HG03354 (cell line): ENCODE data around the gene JAML.

Experiments
- ATAC-seq: cut with Tn5 transposase; IDR thresholded peaks from one replicate; pipeline ENCODE4 v1.9.1; 2021; ENCODE audit warnings: mild to moderate bottlenecking; ENCODE audit not compliant: unreplicated experiment, poor library complexity, severe bottlenecking

The JAML gene, protein sequence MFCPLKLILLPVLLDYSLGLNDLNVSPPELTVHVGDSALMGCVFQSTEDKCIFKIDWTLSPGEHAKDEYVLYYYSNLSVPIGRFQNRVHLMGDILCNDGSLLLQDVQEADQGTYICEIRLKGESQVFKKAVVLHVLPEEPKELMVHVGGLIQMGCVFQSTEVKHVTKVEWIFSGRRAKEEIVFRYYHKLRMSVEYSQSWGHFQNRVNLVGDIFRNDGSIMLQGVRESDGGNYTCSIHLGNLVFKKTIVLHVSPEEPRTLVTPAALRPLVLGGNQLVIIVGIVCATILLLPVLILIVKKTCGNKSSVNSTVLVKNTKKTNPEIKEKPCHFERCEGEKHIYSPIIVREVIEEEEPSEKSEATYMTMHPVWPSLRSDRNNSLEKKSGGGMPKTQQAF

DNA sequence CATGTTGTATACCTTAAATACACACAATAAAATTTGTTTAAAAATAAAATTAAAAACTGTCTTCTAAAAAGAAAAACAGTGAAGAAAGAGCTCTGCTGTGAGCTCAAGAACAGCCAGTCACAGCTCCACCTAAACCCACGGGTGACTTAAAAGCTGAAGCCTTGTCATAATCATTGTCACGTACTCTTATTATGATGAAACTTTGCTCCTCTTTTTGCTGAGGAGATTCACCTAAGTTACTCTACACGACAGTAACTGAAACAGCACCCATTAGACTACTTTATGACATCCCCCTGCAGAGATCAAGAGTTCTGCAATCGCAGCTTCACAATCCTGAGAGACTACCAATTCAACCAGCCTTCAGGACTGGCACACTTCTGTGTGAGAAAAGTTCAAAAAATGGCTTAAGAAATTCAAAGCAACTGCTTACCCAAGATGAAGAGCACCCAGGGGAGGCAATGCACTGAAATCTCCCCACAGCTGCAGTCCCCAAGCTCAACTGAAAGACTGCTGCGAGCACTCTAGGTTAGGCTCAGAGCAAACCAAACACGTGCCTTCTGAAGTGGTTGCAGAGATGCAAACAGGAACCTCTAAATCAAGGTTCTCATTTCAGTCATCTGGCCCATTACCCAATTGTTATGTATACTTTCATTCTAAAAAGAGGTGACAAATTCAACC, at the start of gene JAML:
TSS of gene JAML (minus strand) at position 501 of the 678 bp plus-strand sequence. CDS start 10,145 bp downstream, outside the sequence.
- ATAC-seq: no peak

DNA sequence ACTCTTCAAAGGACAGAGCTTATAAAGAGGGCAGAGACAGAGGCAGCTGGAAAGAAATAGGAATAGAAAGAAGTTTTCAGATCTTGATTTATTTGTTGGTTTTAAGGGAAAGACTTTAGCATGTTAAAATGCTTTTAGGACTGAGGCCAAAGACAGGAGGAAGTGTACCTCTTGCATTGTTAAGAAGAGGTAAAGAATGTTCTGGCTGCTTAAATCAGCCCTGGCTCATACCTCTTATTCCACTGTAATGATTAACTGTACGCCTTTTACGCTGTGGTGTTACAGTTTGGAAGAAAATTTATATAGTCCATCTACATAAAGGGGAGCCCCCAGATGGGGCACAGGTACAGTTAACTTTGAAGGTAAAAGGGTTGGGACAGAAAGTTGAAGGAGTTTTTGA, 49.4 kb upstream of the JAML start:
- ATAC-seq: no peak

DNA sequence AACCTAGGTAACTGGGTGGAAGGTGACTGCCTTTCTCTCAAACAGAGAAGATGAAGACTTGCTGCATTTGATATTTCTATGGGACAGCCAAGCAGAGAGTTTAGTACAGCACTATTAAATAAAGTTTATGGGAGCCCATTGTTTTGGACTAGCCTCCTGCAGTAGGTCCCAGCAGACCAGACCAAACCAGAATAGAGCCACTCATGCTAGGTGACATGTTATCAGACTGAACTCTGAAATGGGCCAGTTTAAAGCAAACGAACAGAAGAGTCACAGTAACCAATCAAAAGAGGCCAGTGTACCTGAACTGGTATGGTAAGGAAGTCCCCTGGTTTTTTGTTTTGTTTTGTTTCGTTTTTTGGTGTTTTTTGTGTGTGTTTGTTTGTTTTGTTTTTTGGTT, 47.2 kb upstream of the JAML start:
- no peak for ATAC-seq

DNA sequence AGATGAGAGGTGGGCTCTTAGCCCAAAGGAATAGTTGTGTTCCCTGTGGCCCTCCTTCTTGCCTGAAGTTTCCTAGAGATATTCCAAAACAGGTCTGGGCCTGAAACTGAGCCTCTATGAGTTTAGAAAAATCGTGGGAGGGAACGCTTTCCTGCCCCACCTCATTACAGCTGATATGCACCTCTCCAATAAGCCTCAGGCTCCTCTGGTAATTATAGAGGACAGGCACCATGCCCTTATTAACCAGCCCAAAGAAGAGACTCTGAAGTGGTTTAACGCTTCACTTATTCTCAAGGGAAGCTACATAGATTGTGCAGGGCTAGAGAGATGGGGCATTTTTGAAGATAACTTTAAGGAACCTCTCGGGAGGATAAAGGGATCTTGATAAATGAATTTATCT, 42.7 kb upstream of the JAML start:
- no peak for ATAC-seq

DNA sequence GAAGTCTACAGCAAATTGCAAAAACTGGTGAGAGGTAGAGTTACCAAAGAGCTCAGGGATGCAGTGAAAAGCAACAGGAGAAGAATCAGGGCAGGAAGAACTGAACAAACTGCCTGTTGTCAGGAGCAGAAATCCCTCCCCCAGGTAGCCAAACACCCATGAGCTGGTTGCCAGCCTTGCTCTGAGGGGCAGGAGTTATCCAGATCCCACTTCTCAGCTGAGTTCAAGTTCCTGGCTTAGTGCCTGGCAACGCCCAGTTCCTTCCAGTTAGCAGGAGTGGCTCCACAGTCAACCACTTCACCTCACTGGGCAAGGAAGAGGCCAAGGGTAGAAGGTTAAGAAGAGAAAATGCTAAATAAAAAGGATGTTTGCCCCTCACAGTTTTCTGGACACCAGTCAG, 41.1 kb upstream of the JAML start:
- no peak for ATAC-seq

DNA sequence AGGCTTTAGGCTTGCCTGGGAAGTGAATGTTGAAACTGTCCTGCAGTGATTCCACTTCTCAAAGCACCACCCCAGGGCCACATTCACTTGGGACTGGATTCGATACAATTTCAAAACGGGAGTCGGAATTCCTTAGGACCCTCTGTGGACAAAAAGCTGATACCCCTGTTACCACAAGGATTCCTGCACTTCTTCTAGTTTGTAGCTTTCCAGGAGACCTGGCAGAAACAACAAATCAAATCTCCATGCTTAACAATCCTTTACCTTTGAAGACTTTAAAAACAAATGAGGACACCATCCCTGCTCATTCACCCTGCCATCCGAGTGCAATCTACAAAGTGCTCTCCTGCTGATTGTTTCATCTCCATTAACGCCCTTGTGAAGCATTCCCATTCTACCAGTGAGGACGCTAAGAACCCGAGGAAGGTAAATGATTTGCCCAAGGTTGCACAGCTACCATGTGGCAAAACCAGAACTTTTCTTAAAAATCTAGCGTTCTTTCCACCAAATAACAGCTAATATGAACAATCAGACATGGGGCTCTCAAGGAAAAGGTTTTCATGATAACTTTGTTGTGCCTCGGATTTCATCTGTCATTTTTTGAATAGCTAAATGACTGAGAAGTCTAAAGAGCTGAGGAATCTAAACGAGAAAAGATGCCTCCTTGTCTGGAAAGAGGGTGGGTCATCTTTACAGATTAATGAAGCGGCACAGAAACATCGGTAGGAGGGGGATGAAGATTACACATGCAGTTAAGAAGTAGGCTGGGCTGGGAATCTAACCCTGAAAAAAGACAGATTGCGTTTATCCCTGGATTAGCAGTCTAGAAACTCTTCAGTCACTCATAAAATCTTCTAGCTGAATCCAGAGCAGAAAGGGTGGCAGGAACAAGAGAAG, 40.0 kb upstream of the JAML start:
- ATAC-seq: no peak

DNA sequence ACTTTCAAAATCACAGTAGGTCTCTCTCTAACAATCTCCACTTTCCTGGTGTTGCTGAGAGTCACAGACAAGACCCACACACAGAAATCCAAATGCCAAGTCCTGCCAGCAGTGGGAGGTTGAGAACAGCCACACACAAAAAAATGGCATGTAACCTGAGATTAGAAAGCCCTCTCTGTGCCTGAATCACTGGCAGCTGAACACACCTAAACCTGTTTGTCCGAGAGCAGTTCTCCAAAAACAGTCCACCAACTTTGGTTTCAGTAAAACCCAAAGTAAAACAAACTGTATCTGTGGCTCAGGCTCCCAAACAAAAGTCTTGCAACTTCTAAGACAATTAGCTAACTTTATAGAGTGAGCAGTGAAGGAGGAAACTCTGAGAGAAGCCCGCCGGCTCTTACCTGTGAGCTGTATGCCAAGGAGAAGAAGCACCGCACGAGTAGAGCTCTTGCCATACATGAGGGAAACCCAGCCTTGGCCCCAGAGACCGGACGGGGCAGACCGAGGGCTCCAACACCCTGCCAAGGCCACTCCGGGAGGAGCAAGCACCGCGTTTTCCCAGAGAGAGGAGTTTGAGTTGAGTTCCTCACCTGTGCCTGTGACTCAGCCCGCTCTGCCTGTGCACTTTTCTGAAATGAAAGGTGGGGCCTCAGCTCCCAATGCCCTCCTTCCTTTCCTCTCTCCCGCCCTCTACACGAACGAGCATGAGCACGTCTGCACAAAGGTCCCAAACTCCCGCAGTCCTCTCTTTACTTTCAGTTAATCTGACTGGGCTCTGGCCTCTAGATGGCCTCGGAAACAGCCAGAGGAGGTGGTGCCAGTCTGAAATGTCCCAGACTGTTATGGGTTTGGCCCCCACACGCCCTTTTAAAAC, 39.1 kb upstream of the JAML start, which contains the start of gene MPZL2:
TSS of gene MPZL2 (minus strand) at position 603 of the 874 bp plus-strand sequence. CDS start at position 459, 144 bp downstream.
- ATAC-seq: no peak

DNA sequence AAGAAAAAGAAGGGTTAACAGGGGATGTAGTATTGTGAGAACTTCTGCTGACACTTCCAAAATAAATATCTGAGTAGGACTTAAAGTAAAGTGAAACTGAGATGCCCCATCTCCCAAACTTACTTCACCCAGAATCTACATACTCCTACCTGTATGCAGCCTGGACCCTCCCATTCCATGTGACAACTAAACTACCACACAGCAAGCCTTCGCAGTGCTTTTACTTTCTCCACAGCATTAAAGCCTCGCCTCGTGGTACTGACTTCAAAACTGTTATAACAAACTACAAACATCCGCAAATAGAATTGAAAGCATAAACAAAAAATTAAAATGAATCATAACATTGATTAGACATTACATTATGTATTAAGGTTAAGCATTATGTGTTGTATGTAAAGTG, 38.3 kb upstream of the JAML start:
- no peak for ATAC-seq

DNA sequence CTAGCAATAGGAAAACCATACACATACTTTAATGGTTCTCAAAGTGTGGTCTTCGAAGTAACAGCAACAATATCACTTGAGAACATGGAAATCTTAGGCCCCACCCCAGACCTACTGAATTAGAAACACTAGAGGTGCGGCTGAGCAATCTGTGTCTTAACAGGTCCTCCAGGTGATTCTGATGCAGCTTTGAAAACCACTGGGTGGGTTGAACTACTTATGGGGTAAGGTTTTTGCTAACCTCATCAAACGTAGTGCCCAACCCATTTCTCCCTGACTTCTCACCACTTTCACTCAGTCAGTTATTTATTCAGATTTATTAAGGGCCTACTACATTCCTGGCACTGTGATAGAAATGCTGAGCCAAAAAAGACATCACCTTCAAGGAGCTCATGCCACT, 35.5 kb upstream of the JAML start:
- ATAC-seq: no peak

DNA sequence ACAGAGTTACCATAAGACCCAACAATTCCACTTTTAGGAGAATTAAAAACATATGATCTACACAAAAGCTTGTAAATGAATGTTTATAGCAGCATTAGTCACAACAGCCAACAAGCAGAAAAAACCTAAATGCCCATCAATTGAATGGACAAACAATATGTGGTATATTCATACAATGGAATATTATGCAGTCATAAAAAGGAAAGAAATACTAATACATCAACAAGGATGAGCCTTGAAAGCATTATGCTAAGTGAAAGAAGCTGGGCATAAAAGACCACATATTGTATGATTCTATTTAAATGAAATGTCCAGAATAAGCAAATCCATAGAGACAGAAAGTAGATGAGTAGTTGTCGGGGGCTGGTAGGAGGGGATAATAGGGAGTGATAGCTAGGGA, 34.3 kb upstream of the JAML start:
- ATAC-seq: no peak

DNA sequence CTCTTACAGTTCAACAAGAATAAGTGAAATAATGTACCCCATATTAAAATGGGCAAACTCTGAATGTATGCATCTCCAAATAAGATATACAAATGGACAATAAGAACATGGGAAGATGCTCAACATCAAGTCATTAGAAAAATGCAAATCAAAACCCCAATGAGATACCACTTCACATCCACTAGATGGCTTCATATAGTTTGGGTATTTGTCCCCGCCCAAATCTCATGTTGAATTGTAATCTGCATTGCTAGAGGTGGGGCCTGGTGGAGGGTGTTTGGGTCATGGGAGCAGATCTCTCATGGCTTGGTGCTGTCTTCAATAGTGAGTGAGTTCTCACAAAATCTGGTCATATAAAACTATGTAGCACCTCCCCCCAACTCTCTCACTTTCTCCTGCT, 33.6 kb upstream of the JAML start:
- ATAC-seq: no peak

DNA sequence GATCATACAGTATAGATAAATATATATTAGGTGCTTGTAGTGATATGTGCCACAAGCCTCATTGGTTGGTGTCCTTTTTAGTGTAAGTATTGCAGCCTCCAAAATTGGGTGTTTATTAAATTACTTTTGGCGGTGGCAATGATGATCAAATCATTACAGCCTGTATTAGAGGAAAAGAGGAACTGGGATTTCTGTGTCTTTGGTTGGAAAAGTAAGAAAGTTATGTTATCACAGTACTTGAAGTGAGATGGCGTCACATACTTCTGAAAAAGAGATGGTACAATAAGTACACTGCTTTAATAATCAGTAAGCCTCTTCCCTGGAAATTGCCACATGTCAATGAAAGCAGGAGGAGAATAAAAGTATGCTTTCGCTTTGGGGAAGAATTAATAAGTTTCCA, 27.9 kb upstream of the JAML start:
- ATAC-seq: peak; percentile 42

DNA sequence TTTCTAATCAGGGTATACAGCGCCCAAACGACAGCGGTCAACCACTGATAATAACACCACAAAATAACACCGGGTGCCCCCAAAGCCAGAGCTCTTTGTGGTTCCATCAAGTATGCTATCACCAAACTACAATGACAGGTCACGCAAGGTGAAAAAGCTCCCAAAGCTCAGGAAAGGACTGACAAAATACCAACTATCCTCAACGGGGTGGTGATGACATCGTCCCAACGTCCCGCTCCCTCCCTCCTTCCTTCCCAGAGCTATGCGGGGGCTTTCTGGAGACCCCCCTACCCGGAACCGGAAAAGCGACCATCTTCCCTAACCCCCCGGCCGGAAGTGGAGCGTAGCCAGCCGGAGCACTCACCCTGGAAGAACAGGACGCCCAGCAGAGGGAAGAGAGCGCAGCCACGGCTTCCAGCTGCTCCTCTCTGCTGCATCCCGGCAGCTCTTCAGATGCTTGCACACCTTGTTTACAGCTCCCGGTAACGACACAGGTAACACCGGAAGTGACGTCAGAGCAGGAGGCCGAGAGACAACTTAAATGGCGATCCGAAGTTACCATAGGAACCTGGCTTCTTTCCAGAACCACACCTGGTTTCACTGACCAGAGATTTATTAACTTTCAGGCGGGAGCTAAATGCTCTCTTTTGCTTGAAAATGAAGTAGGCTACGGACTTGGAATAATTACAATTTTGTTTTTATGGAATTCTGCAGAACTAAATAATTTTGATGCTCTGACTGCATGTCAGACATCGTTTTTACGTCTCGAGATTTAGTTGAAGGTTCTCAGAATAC, 27.2 kb upstream of the JAML start, which contains the start of gene MPZL3:
TSS of gene MPZL3 (minus strand) at position 508 of the 795 bp plus-strand sequence. CDS start at position 437, 71 bp downstream.
- ATAC-seq: peak; percentile 80

DNA sequence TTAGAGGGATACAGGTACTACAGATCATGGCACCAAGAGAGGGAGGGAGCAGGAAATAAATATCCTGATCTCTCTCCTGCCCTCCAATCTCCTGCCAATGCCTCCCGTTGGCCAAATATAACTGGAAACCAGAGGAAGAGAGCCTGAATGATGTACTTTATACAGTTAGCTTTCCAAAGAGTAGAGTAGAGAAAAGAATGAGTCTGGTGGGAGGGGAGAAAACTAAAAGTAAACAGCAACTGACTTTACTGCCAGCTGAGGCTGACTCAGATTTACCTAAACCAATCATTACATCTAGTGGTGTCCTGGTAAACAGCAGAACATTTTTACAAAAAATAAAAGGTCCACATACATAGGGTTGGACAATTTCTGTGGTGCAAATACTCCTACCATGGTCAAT, 22.2 kb upstream of the JAML start:
- ATAC-seq: no peak

DNA sequence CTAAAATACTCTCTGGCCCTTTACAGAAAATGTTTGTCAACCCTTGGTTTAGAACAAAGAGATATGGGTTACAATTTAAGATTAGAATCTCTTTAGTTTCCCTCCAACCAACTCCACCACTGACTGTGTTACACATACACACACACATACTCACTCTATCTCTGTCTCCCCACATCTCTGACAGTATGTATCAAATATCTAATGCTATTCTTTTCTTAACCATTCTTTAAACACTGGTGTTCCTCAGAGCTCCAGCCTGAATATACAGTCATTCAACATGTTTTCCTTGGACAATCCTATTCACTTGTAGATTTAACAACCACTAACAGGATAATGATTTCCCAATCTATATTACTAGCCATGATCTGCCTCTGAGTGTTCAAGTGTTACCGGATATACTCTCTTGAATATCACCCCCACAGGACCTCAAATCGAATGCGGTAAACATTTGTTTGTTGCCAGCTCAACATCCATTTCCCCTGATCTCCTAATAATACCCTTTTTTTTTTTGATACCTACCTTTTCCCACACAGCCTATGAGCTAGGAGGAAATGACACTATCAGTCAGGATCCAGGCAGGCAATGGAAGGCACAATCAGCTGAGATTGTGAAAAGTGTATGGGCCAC, 21.2 kb upstream of the JAML start:
- ATAC-seq: no peak

DNA sequence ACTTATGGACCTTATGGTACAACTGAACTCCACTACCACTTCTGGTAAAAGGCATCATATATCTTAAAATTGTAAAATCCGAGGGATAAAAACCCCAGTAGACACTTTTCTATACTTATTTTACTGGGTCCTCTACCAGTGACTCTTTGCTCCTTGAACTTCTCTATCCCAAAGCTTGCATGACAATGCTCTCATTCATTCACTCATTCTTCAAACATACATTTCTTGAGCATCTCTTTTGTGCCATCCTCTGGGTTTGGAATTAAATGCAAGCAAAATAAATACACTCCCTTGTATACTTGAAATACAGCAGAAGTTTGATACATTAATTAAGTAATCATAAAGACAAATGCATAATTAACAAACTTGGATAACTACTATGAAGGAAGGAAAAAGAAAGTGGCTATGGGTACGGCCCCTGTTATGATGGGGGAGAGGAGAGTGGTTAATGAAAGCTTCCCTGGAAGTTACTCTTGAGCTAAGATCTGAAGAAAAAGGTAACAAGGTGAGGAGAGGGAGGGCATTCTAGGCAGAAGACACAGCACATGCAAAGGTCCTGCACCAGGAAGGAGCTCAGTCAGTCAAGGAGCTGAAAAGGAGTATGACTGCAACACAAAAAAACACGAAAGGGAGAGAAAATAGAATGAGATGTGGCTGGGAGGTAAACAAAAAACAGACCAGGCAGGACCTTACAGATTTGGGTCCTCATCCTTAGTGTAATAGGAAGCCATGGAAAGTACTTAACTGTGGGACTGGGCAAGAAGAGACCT, 19.4 kb upstream of the JAML start:
- no peak for ATAC-seq

DNA sequence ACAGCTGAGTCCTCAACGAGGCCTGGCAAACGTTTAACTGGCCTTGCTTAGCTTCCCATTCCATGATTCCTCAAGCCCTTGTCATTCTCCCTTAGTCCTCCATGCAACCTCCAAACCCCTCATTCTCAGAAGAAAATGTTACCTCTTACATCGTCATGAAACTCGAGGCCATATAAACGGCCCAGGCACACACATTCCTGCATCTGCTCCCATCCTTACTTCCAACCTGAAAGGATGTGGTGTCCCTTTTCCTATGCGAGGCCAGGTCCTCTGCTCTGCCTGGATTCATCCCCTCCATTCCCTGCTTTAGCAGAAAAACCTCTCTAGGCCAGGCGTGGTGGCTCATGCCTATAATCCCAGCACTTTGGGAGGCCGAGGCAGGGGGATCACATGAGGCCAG, 18.4 kb upstream of the JAML start:
- no peak for ATAC-seq
